ENCODE results near the gene TUFT1.

- no peak for TF ChIP-seq EP300 (IDR thresholded peaks at IDR 0.05)
- TF ChIP-seq CTCF (IDR thresholded peaks at IDR 0.05) = no peak
- TF ChIP-seq POLR2A (IDR thresholded peaks at IDR 0.05) = no peak
These were observed 25.5 kb downstream of the TUFT1 start for GRCh38 chr1:151565502-151566189.

Measured in tibial nerve (tissue), 4 donors.